GM18520 (cell line): ENCODE data around the gene KBTBD2.
"Not testable (repeated sequence)": the region's sequence is repeated elsewhere in the genome, so short reads cannot be mapped to it uniquely, and the experiment has no call there.

Experiments
- ATAC-seq: cut with Tn5 transposase; IDR thresholded peaks from one replicate; pipeline ENCODE4 v1.9.1; 2021; ENCODE audit not compliant: unreplicated experiment

Gene KBTBD2

GRCh38 chr7:32891043-32891799 lies at the start of gene KBTBD2:
KBTBD2 (minus strand) TSS chr7:32891760; CDS start chr7:32879604, 12,156 bp downstream.
- ATAC-seq = peak; percentile 58

- ATAC-seq = no peak
Measured at GRCh38 chr7:32941181-32941580, 49.6 kb upstream of the KBTBD2 start.

GRCh38 chr7:32937344-32938174 lies 46.0 kb upstream of the KBTBD2 start:
- no peak for ATAC-seq

- ATAC-seq = no peak
Measured at GRCh38 chr7:32936689-32937088, 45.1 kb upstream of the KBTBD2 start.

GRCh38 chr7:32935558-32935957 lies 44.0 kb upstream of the KBTBD2 start:
- no peak for ATAC-seq

- no peak for ATAC-seq
Measured at GRCh38 chr7:32930378-32930777, 38.8 kb upstream of the KBTBD2 start.

GRCh38 chr7:32929430-32930143 lies 38.0 kb upstream of the KBTBD2 start:
- ATAC-seq = no peak

GRCh38 chr7:32928785-32929298 lies 37.3 kb upstream of the KBTBD2 start:
- ATAC-seq = no peak

- ATAC-seq = no peak
Measured at GRCh38 chr7:32921896-32922295, 30.3 kb upstream of the KBTBD2 start.

GRCh38 chr7:32916994-32917393 lies 25.4 kb upstream of the KBTBD2 start:
- ATAC-seq = not testable (repeated sequence)

GRCh38 chr7:32916006-32916405 lies 24.4 kb upstream of the KBTBD2 start:
- ATAC-seq = no peak

GRCh38 chr7:32915041-32915536 lies 23.5 kb upstream of the KBTBD2 start:
- ATAC-seq = no peak

- ATAC-seq = no peak
Measured at GRCh38 chr7:32914184-32914583, 22.6 kb upstream of the KBTBD2 start.

- no peak for ATAC-seq
Measured at GRCh38 chr7:32910195-32910594, 18.6 kb upstream of the KBTBD2 start.

GRCh38 chr7:32905175-32905662 lies 13.7 kb upstream of the KBTBD2 start:
- ATAC-seq = no peak

- ATAC-seq = no peak
Measured at GRCh38 chr7:32901629-32902028, 10.1 kb upstream of the KBTBD2 start.

GRCh38 chr7:32900433-32900995 lies 9.0 kb upstream of the KBTBD2 start:
- ATAC-seq = no peak

- not testable (repeated sequence) for ATAC-seq
Measured at GRCh38 chr7:32897376-32897775, 5.8 kb upstream of the KBTBD2 start.

- no peak for ATAC-seq
Measured at GRCh38 chr7:32896564-32897347, 5.2 kb upstream of the KBTBD2 start.

GRCh38 chr7:32894171-32894570 lies 2.6 kb upstream of the KBTBD2 start:
- ATAC-seq = no peak
